DMS153 treated with DMSO at 0.1 percent for 48 hours (cell line): ENCODE results near the gene CDH13.

ENCODE experiments used
- DNase-seq: peaks from one replicate; lab custom pipeline; 2025; ENCODE audit not compliant: unreplicated experiment; lab: John Stamatoyannopoulos, UW

CDH13 gene

GRCh38 chr16:82833378-82833993 lies 206.7 kb downstream of the CDH13 start:
- DNase-seq, result no peak

GRCh38 chr16:82834151-82834815 lies 207.5 kb downstream of the CDH13 start:
- DNase-seq, result no peak

GRCh38 chr16:82835487-82836155 lies 208.9 kb downstream of the CDH13 start:
- DNase-seq, result no peak

- DNase-seq, result no peak
Measured at GRCh38 chr16:82841108-82841507, 214.3 kb downstream of the CDH13 start.

DNA sequence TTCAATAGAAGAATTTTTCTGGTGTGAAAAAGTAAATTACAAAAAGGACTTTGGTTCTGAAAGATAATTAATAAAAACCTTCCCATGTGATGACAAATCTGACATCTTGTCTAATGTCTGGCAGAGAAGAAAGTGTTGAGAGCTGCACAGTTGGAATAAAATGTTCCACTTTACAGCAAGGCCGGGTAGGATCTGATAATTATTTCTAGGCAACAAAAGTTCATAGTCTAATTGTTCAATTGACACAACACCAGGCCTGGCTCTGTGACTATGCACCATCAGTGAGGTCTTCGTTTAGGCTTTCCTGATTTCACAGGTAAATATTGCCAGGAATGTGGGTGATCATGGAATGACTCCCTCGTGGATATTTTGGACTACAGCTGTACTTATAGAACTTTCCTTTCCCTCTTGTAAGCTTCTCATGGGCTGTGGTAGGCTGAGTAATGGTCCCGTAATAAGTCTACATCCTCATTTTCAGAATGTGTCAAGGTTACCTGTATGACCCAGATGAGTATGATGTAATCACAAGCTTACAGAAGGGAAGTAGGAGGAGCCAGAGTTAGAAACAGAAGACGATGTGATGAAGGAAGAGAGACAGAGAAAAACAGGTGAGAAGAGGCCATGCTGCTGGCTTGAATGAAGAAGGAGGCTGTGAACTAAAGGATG lies 217.0 kb downstream of the CDH13 start:
- no peak for DNase-seq

GRCh38 chr16:82845116-82845515 lies 218.3 kb downstream of the CDH13 start:
- no peak for DNase-seq

DNA sequence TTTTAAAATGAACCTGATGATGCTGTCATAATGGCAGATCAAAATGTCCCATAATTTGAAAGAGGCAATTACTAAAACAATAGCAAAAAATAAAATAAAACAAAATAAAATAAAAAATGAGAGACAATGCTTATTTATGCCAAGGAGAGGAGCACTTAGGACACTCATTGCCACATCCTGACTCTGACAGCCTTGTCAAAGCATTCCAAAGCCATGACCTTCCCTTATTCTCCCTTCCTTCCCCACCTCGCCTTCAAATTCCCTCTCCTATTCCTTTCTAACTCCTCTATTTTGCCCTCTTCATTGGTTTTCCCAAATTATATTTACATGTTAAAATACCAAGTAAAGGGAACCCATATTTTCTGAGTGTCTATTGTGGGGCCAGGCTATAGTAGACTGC lies 220.0 kb downstream of the CDH13 start:
- no peak for DNase-seq

DNA sequence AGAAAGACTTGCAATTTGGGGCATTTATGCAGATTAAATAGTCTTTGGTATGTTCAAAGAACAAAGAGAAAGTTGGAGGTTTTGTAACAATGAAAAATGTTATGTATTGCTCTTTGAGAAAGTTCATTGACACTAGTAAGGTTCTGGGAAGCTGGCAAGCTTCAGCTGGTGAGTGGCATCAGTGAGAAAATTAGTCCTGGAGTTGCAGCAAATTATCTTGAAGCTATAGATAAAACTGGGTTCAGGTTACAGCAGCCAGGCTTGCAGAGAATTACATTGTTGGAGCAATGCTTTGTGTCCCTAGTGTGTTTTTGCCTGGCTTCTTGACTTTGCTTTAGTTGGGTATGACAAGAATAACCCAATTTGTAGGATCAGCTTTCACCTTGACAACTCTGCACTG lies 221.2 kb downstream of the CDH13 start:
- no peak for DNase-seq

GRCh38 chr16:82852388-82853008 lies 225.7 kb downstream of the CDH13 start:
- no peak for DNase-seq

DNA sequence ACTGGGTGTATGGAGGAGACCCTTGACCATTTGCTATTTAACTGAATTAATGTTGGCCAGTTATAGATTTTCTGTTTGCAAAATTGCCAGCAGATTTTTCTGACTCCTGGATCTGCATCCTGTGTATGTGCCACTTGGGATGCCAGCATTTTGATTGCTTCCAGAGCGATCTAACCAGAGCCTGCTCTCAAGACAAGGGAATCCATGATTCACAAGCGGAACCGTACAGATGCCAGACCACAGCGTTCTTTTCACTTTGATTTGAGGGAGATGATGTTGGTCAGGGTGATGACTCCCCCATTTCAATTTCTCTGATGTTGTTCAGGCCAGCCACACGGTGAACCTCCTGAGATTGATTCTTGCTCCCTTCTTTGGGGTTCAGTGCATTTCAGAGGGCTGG lies 228.7 kb downstream of the CDH13 start:
- DNase-seq, result no peak

DNA sequence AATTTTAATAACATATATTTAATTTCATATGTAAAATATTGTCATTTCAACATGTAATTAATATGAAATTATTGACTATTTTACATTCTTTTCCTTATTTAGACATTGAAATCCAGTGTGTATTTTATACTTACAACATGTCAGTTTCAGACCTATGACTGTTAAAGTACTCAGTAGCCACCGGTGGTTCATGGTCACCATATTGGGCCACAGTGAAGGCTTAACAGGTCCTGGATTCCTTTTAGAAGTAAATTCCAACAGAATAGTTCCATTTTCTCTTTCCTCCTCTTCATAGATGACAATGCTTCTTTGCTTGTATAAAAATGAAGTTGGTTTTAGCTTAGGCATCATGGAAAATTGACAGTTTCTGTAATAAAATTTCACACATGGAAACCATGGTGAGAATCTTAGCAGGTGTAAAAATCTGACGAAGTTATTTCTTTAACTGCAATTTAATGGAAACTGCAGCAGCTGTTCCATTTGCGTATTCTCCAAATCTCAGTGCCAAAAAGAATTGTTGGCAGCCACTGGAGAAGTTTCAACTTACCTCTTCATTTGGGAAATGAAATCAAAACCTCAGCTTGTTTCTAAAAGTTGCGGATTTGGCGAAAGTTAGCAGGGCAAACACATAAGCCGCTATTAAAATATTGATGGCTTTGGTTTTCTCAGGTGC lies 231.1 kb downstream of the CDH13 start:
- no peak for DNase-seq

- DNase-seq, result no peak
Measured at GRCh38 chr16:82859662-82860061, 232.9 kb downstream of the CDH13 start.

- no peak for DNase-seq
Measured at GRCh38 chr16:82860071-82860470, 233.3 kb downstream of the CDH13 start.

DNA sequence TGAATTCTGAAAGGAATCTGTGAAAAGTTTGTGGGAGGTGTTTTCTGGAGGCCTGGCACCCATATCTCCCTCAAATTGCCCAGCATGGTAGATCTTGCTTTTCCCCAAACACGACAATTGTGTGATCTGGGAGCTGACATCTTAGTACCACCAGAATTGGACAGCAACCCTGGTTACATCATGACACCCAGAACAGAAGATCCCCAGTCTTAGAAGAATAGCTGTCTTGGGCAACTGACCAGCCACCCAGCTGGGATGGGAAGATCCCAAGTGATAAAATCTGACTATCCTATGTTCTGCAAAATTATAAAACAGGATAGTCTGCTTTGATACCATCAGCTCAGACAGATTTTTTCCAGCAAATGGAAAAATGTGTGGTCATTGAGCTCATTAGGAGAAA lies 235.3 kb downstream of the CDH13 start:
- no peak for DNase-seq

DNA sequence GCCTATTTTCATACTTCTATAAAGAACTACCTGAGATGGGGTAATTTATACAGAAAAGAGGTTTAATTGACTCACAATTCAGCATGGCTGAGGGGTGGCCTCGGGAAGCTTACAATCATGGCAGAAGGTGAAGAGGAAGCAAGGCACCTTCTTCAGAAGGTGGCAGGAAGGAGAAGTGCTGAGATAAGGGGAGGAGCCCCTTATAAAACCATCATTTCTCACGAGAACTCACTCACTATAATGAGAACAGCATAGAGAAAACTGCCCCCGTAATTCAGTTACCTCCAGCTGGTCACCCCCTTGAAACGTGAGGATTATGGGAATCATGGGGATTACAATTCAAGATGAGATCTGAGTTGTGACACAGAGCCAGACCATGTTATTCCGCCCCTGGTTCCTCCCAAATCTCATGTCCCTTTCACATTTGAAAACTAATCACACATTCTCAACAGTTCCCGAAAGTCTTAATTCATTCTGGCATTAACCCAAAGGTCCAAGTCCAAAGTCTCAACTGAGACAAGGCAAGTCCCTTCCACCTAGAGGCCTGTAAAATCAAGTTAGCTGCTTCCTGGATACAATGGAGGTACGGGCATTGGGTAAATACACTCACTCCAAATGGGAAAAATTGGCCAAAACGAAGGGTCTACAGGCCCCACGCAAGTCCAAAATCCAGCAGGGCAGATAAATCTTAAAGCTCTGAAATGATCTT lies 237.7 kb downstream of the CDH13 start:
- no peak for DNase-seq

- DNase-seq, result no peak
Measured at GRCh38 chr16:82865412-82865811, 238.6 kb downstream of the CDH13 start.

DNA sequence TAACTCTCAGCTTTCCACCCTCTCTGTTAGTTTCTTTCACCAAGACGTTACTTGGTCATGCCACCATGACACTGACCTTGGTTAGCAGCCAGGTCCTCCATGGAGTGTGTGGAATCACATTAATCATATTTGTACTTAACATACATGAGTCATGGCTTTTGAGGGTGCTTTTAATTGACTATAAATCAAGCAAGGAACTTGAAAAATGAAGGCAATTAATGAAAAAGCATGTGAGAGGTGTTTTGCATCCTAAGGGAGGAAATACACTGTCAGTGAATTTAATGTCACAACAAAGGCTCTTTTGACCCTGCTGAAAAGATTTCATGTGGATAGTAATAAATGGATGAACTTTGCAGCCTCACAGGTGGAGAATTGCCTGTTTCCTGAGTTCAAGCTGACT lies 240.7 kb downstream of the CDH13 start:
- no peak for DNase-seq

- no peak for DNase-seq
Measured at GRCh38 chr16:82874271-82874670, 247.5 kb downstream of the CDH13 start.

DNA sequence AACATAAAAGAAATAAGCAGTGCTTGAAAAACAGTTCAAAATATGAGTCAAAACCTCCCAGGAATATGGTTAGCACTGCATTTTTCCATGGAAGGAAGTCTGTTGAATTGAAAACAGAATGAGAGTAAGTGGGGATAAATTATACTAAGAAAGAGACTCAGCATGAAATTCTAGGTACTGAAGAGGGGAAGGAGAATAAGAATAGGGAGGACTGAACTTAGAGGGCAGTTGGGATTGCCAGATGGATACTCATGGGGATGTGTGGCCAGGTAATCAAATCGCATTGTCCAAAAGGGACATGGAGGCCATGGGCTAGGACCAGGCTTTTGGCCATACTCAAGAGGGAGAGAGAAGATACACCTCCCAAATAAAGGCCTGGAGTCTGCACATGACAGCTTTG lies 247.9 kb downstream of the CDH13 start:
- no peak for DNase-seq

DNA sequence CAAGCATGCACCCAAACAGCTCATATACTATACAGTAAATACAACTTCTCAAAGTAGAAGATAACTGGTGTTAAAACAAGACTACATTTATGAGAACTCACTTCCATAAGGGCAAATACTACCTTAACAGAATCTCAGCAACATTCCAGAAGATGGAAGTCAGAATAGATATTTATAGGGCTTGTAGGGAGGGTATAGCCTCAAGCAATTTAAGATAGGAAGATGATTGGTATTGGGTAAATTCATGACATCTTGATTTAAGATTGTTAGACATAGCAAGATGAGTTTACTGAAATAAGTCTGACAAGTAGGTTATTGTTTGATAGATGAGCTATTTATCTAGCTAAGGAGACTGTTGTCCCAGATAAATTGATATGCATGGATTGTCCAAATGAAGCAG lies 250.2 kb downstream of the CDH13 start:
- DNase-seq, result no peak
